ENCODE data around the gene ETV6.

- TF ChIP-seq CTCF (IDR thresholded peaks at IDR 0.05), result no peak
- TF ChIP-seq POLR2A (IDR thresholded peaks at IDR 0.05), result no peak
Observed at GRCh38 chr12:11703378-11703777, 53.9 kb downstream of the ETV6 start.
